GM19372 (cell line): ENCODE results near the gene EMP2.
"Not testable (repeated sequence)": the region's sequence is repeated elsewhere in the genome, so short reads cannot be mapped to it uniquely, and the experiment has no call there.

ENCODE experiments used
- ATAC-seq: cut with Tn5 transposase; IDR thresholded peaks from one replicate; pipeline ENCODE4 v1.9.1; 2021; ENCODE audit warnings: mild to moderate bottlenecking, low read depth, moderate library complexity; ENCODE audit not compliant: unreplicated experiment

EMP2 gene

DNA sequence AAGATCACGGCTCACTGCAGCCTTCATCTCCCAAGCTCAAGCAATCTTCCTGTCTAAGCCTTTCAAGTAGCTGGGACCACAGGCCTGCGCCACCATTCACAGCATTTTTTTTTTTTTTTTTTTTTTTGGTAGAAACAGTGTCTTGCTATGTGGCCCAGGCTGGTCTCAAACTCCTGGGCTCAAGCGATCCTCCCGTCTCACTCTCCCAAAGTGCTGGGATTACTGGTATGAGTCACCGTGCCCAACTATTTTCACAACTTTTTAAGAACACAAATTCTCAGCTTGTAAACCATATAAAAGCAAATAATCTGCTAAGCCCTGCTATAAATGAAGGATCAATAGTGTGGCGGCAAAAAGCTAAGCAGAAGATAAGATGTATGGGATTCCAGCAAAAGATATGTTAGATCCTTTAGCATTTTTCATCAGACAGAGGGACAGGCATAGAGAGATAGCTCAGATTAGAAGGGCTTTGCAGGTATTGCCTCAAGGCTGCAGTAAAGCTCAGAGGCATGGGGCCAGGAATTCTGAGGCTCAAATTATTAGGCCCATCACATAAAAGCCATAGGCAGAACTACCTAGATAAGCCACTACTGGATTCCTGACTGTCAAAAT, 55.1 kb downstream of the EMP2 start:
- ATAC-seq: no peak

DNA sequence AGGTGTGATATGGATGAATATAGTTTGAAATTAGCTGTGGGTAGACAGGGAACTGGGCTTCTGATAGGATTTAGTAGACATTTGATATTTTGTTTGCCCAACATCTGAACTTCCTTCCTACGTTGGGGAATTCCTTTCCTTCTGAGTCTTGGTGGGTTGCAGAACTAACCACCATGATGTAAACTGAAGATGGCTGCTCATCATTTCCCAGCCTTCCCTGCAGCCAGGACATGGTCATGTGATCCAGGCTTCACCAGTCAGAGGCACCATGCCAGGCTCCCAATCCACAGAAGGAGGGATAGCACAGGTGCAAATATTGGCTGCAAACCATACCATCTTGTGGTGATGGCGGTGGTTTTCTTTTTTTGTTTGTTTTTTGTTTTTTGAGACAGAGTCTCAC, 57.4 kb downstream of the EMP2 start:
- no peak for ATAC-seq

DNA sequence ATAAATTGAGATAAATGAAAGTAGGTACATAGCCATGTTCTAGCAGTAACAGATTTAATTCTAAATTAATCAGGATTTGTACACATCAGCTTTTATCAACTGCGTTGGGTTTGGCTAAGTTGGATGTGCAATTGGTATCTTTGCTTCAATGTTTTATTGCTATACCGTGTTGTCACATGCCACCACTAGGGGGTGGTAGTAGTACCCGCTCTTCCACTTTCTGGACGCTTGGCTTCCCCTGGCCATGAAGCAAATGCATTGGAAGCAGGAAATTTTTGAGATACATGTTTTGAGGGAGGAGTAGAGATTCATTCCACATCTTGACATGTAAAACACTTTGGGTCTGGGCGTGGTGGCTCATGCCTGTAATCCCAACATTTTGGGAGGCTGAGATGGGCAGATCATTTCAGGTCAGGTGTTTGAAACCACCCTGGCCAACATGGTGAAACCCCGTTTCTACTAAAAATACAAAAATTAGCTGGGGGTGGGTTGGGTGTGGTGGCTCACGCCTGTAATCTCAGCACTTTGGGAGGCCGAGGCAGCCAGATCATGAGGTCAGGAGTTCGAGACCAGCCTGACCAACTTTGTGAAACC, 58.6 kb downstream of the EMP2 start:
- no peak for ATAC-seq

DNA sequence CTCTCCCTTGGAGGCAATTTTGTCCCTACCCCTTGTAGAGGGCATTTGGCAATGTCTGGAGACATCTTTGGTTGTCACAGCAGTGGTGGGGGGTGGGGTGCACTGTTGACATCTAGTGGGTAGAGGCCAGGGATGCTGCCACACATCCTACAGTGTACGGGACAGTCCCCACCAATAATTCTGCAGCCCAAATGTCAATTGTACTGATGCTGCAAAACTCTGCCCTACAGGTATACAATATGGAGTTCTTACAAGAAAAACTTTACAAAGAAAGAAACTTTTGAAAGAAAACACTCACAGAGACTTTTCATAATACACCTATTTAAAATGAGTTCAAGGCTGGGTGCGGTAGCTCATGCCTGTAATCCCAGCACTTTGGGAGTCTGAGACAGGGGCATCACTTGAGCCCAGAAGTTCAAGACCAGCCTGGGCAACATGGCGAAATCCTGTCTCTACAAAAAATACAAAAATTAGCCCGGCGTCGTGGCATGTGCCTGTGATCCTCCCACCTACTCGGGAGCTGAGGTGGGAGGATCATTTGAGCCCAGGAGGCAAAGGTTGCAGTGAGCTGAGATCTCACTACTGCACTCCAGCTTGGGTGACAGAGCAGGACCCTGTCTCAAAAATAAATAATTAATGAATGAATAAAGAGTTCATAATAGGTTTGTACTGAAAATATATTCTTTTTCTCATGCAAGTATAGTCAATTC, 59.4 kb downstream of the EMP2 start:
- ATAC-seq: no peak

DNA sequence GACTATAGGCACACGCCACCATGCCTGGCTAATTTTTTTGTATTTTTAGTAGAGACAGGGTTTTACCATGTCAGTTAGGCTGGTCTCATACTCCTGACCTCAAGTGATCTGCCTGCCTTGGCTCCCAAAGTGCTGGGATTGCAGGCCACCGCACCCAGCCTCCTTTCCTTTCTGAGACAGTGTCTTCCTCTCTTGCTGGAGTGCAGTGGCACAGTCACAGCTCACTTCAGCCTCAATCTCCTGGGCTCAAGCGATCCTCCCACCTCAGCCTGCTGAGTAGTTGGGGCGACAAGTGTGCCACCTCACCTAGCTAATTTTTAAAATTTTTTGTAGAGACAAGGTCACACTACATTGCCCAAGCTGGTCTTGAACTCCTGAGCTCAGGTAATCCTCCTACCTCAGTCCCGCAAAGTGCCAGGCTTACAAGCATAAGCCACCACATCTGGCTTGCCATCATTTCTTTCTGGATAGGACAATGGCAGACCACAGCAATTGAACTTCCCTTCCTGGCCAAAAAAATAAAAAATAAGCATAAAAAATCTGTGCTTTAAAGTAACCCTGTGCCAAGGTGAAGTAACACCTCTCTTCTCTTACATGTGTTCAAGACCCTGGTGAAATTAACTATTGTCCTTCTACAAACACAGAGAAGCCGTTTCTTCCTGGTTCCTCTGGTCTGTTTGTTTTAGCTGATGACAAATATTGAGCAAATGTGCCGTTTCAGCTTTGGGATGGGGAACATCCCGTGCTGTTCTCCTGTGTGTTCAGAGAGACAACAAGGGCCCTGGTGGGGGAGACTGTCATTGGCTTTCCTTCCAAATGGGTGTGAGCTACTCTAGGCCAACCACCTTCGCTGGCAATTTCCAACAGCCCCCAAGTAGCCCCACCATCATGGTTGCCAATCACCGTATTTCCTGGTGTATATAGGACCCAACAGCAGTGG, 60.2 kb downstream of the EMP2 start:
- no peak for ATAC-seq

DNA sequence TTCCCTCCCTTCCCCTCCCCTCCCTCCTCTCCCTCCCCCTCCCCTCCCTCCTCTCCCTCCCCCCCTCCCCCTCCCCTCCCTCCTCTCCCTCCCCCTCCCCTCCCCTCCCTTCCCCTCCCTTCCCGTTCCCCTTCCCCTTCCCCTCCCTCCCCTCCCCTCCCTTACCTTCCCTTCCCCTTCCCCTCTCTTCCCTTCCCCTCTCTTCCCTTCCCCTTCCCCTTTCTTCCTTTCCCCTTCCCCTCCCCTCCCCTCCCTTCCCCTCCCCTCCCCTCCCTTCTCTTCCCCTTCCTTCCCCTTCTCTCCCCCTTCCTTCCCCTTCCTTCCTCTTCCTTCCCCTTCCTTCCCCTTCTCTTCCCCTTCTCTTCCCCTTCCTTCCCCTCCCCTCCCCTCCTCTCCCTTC, 61.1 kb downstream of the EMP2 start:
- ATAC-seq: no peak

DNA sequence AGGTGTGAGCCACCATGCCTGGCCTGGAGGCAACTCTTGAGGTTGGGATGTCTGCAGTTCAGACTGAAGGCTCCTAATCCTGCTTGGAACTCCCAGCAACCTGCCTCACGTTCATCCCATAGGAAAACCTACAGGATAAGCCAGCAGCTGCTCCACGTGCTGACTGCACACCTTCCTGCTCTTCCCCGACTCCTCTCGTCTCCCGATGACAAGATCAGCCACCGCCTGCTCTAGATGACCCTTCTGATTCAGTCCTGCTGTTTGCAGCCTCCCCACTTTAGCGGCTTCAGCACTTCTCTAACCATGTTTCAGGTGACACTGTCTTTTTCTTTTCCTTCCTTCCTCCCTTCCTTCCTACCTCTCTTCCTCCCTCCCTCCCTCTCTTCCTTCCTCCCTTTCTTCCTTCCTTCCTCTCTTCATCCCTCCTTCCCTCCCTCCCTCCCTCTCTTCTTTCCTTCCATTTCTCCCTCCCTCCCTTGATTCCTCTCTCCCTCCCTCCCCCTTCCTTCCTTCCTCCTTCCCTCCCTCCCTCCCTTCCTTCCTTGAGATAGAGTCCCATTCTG, 61.8 kb downstream of the EMP2 start:
- no peak for ATAC-seq

DNA sequence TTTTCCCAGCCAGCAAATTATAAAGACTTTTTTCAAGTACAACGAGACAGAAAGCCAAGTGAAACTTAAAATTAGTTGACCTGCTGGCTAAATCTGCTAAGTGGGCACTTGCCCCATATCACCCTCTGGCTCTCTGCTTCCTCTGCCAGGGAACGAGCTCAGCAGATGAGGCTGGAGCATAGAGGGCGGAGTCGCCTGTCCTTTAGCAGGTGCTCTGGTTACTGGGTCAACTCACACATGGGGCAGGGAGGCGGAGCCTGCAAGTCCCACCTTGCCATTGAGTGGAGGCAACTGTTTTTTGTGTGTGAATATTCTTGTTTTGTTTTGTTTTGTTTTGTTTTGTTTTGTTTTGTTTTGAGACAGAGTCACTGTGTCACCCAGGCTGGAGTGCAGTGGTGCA, 62.5 kb downstream of the EMP2 start:
- no peak for ATAC-seq

DNA sequence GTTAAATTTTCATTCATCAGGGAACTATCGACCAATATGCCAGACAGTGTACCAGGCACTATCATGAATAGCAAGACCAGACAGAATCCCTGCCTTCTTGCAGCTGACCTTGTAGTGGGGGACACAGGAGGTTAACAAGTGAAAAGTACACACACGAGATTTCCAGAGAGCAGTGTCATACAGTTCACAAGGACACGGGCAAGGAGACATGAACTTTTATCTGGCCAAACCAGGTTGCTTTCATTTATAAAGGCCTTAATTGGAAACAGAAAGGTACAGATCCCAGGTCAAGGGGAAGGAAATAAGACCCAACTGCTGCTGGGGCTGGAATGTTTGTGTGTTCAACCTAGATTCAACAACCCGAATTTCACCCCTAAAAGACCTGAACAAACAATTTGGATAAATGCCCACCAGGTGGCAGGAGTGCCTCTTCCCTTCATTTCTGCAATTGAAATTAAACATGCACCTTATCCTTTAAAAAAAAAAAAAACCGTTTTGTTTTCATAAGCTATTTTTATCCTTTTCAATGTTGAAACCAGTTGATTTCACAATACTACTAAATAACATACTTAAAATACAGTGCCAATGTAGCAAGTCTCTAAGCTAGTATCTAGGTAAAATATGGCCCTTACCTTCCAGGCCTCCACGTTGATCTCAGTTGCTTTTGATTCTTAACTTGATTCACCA, 65.9 kb downstream of the EMP2 start:
- ATAC-seq: no peak

DNA sequence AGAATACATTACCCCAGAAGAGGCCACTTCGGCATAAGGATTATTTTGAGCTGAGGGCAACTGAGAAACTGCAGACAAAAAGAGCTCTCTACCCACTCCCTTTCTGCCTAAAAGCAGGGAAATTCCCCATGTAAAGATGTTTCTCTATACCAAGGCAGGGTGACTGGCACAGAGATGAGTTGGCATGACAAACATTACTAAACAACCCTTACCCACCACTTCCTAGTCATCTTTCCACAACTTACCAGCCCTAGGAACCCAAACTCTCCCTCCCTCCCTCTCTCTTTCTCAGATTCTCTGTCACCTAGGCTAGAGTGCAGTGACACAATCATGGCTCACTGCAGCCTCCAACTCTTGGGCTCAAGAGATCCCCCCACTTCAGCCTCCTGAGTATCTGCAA, 68.6 kb downstream of the EMP2 start:
- no peak for ATAC-seq

DNA sequence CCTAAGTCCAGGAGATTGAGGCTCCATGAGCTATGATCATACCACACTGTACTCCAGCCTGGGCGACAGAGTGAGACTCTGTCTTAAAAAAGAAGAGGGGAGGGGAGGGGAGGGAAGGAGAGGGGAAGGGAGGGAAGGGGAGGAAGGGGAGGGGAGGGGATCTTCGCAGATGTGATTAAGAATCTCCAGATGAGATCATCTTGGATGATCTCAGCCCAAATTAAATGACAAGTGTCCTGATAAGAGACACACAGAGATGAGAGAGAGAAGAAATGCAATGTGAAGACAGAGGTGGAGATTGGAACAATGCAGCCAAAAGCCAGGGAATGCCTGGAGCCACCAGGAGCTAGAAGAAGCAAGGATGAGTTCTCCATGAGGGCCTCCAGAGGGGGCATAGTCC, 70.1 kb downstream of the EMP2 start:
- ATAC-seq: no peak

DNA sequence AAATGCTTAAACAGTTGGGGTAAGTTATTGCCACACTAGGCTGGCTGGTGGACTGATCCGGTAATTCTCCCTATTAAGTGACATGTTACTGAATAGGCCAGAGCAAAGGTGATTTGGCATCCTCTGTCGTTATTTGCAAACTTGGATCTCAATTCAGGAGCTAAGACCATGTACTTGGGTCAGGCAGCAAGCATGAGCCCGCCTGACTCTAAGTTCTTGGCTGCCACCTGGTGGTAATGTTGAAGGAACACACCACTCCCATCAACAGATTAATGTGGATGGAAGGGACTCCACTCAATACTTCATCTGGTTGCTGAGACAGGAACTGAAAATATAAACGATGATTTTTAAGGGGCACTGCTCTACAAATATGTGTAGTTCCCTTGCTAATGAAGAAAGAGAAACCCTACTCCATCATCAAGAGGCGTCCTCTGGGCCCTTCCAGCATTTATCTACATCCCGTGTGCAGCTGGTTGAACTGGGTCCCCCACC, 70.8 kb downstream of the EMP2 start:
- ATAC-seq: peak; percentile 85

DNA sequence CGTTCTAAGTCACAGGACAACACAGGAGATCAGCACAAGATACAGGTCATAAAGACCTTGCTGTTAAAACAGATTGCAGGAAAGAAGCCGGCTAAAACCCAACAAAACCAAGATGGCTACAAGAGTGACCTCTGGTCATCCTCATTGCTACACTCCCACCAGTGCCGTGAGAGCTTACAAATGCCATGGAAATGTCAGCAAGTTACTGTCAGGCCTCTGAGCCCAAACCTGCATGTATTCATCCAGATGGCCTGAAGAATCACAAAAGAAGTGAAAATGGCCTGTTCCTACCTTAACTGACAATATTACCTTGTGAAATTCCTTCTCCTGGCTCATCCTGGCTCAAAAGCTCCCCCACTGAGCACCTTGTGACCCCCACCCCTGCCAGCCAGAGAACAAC, 75.1 kb downstream of the EMP2 start:
- ATAC-seq: not testable (repeated sequence)

DNA sequence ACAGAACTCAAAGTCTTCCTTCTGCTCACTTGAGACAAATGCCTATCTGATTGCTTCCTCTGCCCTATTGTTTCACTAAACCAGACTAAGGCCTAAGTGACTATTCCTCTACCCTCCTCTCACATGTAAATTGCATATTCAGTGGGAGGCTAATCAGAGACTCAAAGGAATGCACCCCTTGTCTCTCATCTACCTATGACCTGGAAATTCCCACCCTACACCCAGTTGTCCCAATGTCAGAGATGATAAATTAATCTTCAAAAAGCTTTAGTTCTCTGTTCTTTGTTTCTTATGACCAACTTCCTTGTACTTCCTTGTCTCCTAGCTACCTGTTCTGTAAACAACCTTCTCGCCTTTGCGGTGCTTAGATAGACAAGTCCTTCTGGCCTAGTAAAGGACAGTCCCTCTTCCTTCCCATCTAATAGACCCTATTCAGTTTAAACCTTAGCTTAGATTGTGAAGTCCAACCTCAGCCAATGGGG, 76.0 kb downstream of the EMP2 start:
- no peak for ATAC-seq

DNA sequence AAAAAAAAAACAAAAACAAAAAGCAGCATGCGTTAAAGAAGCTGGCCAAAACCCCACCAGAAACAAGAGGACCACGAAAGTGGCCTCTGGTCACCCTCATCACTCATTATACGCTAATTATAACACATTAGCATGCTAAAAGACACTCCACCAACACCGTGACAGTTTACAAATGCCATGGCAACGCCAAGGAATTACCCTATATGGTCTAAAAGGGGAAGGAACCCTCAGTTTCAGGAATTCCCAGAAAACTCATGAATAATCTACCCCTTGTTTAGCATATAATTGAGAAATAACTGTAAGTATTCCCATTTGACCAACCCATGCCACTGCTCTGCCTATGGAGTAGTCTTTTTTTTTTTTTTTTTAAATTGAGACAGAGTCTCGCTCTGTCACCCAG, 77.6 kb downstream of the EMP2 start:
- ATAC-seq: no peak

DNA sequence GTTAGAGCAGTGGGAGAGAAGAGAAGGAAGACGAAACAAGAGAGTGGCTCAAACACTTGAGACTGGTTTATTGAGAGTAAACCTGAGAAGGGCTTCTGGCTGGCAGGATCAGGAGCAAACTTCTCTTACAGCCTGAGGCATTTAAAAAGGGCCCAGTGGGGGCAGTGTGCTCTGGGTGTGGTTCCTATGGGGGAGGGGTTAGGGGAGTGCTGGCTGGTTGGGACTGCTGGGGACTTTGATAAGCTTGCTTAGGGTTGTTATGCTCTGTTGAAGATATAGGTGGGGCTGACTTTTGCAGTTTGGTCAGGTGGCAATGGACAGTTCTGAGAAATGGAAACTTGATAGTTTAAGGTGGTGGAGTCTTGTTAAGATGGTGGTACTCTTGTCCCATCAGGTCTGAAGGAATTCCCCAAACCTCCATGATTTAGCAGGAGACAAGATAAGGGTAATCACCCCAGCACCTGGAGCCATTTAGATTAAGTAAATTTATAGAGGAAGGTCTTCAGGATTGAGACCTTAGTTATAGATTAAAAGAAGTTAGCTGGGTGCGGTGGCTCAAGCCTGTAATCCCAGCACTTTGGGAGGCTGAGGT, 79.3 kb downstream of the EMP2 start:
- ATAC-seq: no peak

DNA sequence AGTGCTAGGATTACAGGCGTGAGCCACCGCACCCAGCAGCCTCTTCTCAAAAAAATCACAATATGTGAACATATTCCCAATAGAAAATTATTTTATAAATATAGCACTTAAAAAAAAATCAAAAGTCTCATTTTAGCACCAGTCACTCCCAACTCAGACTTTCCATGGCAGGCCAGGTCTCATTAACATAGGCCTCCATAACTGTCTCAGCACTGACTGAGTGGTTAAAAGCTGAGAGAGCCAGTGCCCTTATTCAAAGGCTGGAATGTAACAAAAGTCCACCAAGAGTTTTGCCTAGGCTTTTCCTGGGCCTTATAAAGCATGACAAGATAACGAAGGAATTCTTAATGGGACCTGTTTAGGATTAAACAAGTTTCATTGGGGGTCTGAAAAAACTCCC, 79.8 kb downstream of the EMP2 start:
- ATAC-seq: no peak

DNA sequence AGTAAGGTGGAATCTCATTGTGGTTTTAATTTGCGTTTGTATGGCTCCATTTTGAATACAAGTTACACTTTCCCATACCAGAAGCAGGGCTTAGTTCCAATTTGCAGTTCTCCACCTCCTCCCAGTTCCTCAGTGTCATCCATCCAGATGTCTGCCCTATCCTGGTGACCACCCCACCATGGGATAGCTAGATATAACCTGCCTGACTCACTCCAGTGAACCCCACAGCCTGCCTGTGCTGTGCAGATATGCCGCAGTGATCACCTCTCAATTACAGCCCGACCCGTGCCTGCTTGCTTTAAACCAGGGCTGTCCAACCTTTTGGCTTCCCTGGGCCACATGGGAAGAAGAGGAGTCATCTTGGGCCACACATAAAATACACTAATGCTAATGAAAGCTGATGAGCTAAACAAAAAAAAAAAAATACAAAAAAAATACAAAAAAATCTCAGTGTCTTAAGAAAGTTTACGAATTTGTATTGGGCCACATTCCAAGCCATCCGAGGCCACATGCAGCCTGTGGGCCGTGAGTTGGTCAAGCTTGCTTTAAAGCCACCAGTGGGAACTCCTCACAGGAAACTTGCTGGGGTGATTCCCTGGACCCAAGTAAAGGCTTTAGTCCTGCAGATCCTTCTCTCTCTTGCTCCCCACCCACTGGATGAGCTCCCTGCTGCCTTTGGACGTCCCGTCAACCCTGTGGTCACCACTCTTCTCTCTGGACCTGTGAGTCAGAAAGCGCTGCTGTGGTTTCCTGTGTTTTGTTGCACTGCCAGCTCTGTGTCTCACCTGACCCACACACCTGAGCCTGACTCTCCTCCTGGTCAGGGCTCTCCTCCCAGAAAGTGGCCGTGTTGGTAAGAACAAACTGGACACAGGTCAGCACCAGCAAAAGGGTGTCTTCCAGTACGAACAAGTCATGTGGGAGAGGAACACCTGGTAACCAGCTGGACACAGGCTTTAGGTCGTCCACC, 83.0 kb downstream of the EMP2 start:
- no peak for ATAC-seq

DNA sequence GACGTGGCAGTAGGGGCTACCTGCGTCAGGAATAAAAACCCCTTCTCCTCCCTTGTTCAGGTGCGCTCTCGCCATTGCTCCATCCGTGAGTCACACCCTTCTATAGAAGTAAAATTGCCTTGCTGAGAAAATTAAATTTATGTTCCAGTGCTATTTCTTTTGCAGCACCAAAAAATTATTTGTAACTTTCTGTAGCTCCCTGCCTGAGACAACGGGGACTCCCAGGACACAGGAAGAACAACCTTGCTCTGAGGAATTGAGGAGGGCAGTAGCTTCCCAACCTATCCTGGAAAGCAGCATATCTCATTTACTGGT, 85.4 kb downstream of the EMP2 start:
- no peak for ATAC-seq
